GM23338 (cell line): ENCODE measurements around the gene PNPO. TPM values are rescaled to one million over a fixed set of nuclear protein-coding genes. Genes with fewer than 3 reads are reported as not detected.

ENCODE experiments used
- ATAC-seq: fragments of 200-7000 bp; cut with Tn5 transposase; 3 replicates; pipeline ENCODE4 v1.9.1; 2020
- DNase-seq: peaks from one replicate; pipeline ENCODE4 v3.0.0-alpha.2; 2015; ENCODE audit warnings: low spot score
- H2AFZ ChIP-seq: fragments of 200-600 bp; sonication (generic); 2 replicates; pipeline ENCODE4 v1.8.0; 2016; ENCODE audit warnings: antibody characterized with exemption, mild to moderate bottlenecking, moderate library complexity
- H3F3A ChIP-seq: fragments of 200-600 bp; sonication (generic); replicated peaks from 2 replicates; pipeline ENCODE4 v1.8.0; 2017; ENCODE audit warnings: antibody characterized with exemption, mixed run types, low read depth
- H3K27ac ChIP-seq: fragments of 200-600 bp; sonication (generic); 2 replicates; pipeline ENCODE4 v1.6.1; 2016; ENCODE audit warnings: low read depth
- H3K27me3 ChIP-seq: fragments of 200-600 bp; sonication (generic); 2 replicates; pipeline ENCODE4 v1.8.0; 2016; ENCODE audit warnings: mild to moderate bottlenecking, mixed run types, moderate library complexity; ENCODE audit not compliant: insufficient read depth
- H3K36me3 ChIP-seq: fragments of 200-600 bp; sonication (generic); 2 replicates; pipeline ENCODE4 v1.8.0; 2016; ENCODE audit warnings: mild to moderate bottlenecking; ENCODE audit not compliant: insufficient read depth
- H3K4me1 ChIP-seq: fragments of 200-600 bp; sonication (generic); 2 replicates; pipeline ENCODE4 v1.8.0; 2016; ENCODE audit warnings: mild to moderate bottlenecking, moderate library complexity; ENCODE audit not compliant: insufficient read depth
- H3K4me2 ChIP-seq: fragments of 200-600 bp; sonication (generic); 2 replicates; pipeline ENCODE4 v1.7.1; 2017; ENCODE audit warnings: mixed run types
- H3K4me3 ChIP-seq: fragments of 200-600 bp; sonication (generic); 2 replicates; pipeline ENCODE4 v1.6.1; 2016; ENCODE audit warnings: mixed run types
- H3K79me2 ChIP-seq: fragments of 200-600 bp; sonication (generic); replicated peaks from 2 replicates; pipeline ENCODE4 v1.8.0; 2017; ENCODE audit warnings: mild to moderate bottlenecking; ENCODE audit not compliant: insufficient read depth
- H3K9me2 ChIP-seq: fragments of 200-600 bp; sonication (generic); 2 replicates; pipeline ENCODE4 v1.8.0; 2017; ENCODE audit not compliant: insufficient read depth
- H4K20me1 ChIP-seq: fragments of 200-600 bp; sonication (generic); replicated peaks from 2 replicates; pipeline ENCODE4 v1.8.0; 2017; ENCODE audit warnings: mild to moderate bottlenecking; ENCODE audit not compliant: insufficient read depth
- H3K27ac Mint-ChIP-seq: 2 replicates; pipeline ENCODE4 v1.8.0; 2020; ENCODE audit warnings: inconsistent platforms, mild to moderate bottlenecking, moderate library complexity, mixed read lengths
- H3K27me3 Mint-ChIP-seq: 3 replicates; pipeline ENCODE4 v1.8.0; 2022; ENCODE audit warnings: low read depth, mild to moderate bottlenecking, moderate library complexity, mixed read lengths, inconsistent platforms; ENCODE audit not compliant: insufficient read depth, poor library complexity
- H3K36me3 Mint-ChIP-seq: 3 replicates; pipeline ENCODE4 v1.8.0; 2021; ENCODE audit warnings: low read depth, mild to moderate bottlenecking, inconsistent platforms, moderate library complexity, mixed read lengths
- H3K4me1 Mint-ChIP-seq: 3 replicates; pipeline ENCODE4 v1.8.0; 2020; ENCODE audit warnings: mild to moderate bottlenecking, inconsistent platforms, mixed read lengths
- H3K4me3 Mint-ChIP-seq: 3 replicates; pipeline ENCODE4 v1.8.0; 2021; ENCODE audit warnings: moderate library complexity, mild to moderate bottlenecking, inconsistent platforms, mixed read lengths
- H3K9me3 Mint-ChIP-seq: 3 replicates; pipeline ENCODE4 v1.8.0; 2020; ENCODE audit warnings: moderate library complexity, mild to moderate bottlenecking, inconsistent platforms, mixed read lengths
- NANOG ChIP-seq: IDR thresholded peaks from 2 replicates; pipeline ENCODE4 v1.6.1; 2016; ENCODE audit warnings: antibody characterized with exemption, borderline replicate concordance
- polyA plus RNA-seq: library from polyadenylated mRNA; unstranded; fragments of >200 nt; fragmentation: Nextera tagmentation; extraction: Ambion mirVana; gene quantifications from 2 replicates; pipeline ENCODE4 v1.2.1, GENCODE V29; 2016
- total RNA-seq: library from RNA; depleted of rRNA; stranded (reverse); fragments of >200 nt; shearing (Covaris generic); gene quantifications from 2 replicates; pipeline ENCODE4 v1.2.3, GENCODE V29; 2014
- TF ChIP-seq, protein P1 (sequence below): fragments of 250-450 bp; sonication (Bioruptor Pico); IDR thresholded peaks from 2 replicates; pipeline ENCODE4 v1.5.0; 2020; ENCODE audit warnings: mild to moderate bottlenecking, moderate library complexity
- TF ChIP-seq, protein P2 (sequence below): IDR thresholded peaks from one replicate; pipeline ENCODE4 v1.6.1; 2018; ENCODE audit warnings: antibody characterized with exemption; ENCODE audit not compliant: unreplicated experiment

The PNPO gene
- total and polyA plus RNA-seq, 2 experiments from 2014 or later, result 5.0 to 12.7 TPM

DNA sequence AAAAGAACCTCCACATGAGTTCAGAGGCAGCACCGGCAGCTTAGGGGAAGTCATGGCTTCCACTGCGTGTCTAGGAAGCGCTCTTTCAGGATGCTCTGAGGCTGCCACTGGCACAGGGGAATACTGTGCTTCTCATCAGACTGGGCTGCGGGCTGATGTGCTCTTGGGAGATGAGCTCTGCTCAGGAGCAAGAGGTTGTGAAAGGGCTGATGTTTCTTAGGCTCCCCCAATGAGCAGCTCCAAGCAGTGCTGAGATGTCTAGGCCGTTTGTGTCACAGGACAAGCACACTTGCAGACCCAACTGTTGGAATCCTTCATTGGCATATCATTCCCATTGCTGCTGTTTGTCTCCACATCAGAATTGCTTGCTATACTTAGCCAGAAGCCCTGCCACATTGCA lies 41.7 kb upstream of the PNPO start (continued):
- TF ChIP-seq, protein P1, sequence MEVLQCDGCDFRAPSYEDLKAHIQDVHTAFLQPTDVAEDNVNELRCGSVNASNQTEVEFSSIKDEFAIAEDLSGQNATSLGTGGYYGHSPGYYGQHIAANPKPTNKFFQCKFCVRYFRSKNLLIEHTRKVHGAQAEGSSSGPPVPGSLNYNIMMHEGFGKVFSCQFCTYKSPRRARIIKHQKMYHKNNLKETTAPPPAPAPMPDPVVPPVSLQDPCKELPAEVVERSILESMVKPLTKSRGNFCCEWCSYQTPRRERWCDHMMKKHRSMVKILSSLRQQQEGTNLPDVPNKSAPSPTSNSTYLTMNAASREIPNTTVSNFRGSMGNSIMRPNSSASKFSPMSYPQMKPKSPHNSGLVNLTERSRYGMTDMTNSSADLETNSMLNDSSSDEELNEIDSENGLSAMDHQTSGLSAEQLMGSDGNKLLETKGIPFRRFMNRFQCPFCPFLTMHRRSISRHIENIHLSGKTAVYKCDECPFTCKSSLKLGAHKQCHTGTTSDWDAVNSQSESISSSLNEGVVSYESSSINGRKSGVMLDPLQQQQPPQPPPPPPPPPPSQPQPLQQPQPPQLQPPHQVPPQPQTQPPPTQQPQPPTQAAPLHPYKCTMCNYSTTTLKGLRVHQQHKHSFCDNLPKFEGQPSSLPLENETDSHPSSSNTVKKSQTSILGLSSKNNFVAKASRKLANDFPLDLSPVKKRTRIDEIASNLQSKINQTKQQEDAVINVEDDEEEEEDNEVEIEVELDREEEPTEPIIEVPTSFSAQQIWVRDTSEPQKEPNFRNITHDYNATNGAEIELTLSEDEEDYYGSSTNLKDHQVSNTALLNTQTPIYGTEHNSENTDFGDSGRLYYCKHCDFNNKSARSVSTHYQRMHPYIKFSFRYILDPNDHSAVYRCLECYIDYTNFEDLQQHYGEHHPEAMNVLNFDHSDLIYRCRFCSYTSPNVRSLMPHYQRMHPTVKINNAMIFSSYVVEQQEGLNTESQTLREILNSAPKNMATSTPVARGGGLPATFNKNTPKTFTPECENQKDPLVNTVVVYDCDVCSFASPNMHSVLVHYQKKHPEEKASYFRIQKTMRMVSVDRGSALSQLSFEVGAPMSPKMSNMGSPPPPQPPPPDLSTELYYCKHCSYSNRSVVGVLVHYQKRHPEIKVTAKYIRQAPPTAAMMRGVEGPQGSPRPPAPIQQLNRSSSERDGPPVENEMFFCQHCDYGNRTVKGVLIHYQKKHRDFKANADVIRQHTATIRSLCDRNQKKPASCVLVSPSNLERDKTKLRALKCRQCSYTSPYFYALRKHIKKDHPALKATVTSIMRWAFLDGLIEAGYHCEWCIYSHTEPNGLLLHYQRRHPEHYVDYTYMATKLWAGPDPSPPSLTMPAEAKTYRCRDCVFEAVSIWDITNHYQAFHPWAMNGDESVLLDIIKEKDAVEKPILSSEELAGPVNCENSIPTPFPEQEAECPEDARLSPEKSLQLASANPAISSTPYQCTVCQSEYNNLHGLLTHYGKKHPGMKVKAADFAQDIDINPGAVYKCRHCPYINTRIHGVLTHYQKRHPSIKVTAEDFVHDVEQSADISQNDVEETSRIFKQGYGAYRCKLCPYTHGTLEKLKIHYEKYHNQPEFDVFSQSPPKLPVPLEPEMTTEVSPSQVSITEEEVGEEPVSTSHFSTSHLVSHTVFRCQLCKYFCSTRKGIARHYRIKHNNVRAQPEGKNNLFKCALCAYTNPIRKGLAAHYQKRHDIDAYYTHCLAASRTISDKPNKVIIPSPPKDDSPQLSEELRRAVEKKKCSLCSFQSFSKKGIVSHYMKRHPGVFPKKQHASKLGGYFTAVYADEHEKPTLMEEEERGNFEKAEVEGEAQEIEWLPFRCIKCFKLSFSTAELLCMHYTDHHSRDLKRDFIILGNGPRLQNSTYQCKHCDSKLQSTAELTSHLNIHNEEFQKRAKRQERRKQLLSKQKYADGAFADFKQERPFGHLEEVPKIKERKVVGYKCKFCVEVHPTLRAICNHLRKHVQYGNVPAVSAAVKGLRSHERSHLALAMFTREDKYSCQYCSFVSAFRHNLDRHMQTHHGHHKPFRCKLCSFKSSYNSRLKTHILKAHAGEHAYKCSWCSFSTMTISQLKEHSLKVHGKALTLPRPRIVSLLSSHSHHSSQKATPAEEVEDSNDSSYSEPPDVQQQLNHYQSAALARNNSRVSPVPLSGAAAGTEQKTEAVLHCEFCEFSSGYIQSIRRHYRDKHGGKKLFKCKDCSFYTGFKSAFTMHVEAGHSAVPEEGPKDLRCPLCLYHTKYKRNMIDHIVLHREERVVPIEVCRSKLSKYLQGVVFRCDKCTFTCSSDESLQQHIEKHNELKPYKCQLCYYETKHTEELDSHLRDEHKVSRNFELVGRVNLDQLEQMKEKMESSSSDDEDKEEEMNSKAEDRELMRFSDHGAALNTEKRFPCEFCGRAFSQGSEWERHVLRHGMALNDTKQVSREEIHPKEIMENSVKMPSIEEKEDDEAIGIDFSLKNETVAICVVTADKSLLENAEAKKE, result no peak

DNA sequence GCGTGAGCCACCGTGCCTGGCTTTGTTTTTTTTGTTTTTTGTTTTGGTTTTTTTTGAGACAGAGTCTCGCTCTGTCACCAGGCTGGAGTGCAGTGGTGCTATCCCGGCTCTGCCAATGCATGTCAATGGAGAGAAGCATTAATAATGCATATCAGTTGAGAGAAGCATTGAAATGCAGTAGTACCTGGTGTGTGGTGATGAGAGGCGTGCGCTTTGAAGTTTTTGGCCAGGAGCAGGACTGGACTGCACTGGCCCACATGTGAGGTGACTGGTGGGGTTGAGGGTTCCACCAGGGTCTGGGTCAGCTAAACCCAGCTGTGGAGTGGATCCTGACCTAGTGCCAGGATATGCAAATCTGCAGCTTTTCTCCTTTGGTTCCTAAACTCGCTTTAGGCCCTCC lies 39.9 kb upstream of the PNPO start:
- peaks cover 34% of the 10 kb centered on the region for H3K79me2 ChIP-seq
- TF ChIP-seq, protein P2, sequence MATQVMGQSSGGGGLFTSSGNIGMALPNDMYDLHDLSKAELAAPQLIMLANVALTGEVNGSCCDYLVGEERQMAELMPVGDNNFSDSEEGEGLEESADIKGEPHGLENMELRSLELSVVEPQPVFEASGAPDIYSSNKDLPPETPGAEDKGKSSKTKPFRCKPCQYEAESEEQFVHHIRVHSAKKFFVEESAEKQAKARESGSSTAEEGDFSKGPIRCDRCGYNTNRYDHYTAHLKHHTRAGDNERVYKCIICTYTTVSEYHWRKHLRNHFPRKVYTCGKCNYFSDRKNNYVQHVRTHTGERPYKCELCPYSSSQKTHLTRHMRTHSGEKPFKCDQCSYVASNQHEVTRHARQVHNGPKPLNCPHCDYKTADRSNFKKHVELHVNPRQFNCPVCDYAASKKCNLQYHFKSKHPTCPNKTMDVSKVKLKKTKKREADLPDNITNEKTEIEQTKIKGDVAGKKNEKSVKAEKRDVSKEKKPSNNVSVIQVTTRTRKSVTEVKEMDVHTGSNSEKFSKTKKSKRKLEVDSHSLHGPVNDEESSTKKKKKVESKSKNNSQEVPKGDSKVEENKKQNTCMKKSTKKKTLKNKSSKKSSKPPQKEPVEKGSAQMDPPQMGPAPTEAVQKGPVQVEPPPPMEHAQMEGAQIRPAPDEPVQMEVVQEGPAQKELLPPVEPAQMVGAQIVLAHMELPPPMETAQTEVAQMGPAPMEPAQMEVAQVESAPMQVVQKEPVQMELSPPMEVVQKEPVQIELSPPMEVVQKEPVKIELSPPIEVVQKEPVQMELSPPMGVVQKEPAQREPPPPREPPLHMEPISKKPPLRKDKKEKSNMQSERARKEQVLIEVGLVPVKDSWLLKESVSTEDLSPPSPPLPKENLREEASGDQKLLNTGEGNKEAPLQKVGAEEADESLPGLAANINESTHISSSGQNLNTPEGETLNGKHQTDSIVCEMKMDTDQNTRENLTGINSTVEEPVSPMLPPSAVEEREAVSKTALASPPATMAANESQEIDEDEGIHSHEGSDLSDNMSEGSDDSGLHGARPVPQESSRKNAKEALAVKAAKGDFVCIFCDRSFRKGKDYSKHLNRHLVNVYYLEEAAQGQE, result no peak
- peak; percentile 60; the same call in 1 of the 2 replicates for TF ChIP-seq NANOG
- TF ChIP-seq, protein P1, result no peak
- peak; percentile 15 for ATAC-seq
- H3K27me3 ChIP-seq, result no peaks in the 10 kb centered on the region
- peaks cover 42% of the 10 kb centered on the region for H3K4me1 ChIP-seq
- Mint-ChIP-seq H3K4me3 (peak overlapping the region; percentile 45), H3K27me3 (peaks cover 11% of the 10 kb centered on the region), H3K9me3 (no peaks in the 10 kb centered on the region; the same call in 2 of the 3 replicates), H3K36me3 (peaks cover 12% of the 10 kb centered on the region), H3K27ac (no peak overlapping the region), H3K4me1 (peaks cover 53% of the 10 kb centered on the region)
- peak overlapping the region; percentile 55; the same call in 1 of the 2 replicates for H3K27ac ChIP-seq
- H3K4me2 ChIP-seq, result peak overlapping the region; percentile 68
- no peak for DNase-seq
- H3K4me3 ChIP-seq, result peak overlapping the region; percentile 33
- no peaks in the 10 kb centered on the region for H3K36me3 ChIP-seq
- H3K9me2 ChIP-seq, result no peaks in the 10 kb centered on the region
- H4K20me1 ChIP-seq, result no peaks in the 10 kb centered on the region
- no peaks in the 10 kb centered on the region; the same call in 1 of the 2 replicates for H3F3A ChIP-seq
- no peak overlapping the region for H2AFZ ChIP-seq
